PC-3 (cell line): ENCODE measurements around the gene SCMH1.

Experiments used
- CTCF ChIP-seq: fragments of 300-600 bp; sonication (generic); conservative IDR thresholded peaks from 2 replicates; pipeline ENCODE4 v1.5.1; 2017; ENCODE audit warnings: antibody characterized with exemption, low read depth, mild to moderate bottlenecking, low read length
- EZH2phosphoT487 ChIP-seq: fragments of 300-600 bp; sonication (generic); IDR thresholded peaks from 2 replicates; pipeline ENCODE4 v1.6.1; 2018; ENCODE audit warnings: mild to moderate bottlenecking, antibody characterized with exemption, low read length, borderline replicate concordance

- TF ChIP-seq CTCF (no peak), EZH2phosphoT487 (no peak)
Measured at GRCh38 chr1:41015281-41015896, 226.7 kb downstream of the SCMH1 start.
